MV-4-11 (cell line): Measurements from ENCODE around the gene BRD2.

Source experiments
- DNase-seq: peaks from one replicate; lab custom pipeline; 2025; lab: John Stamatoyannopoulos, UW

Gene BRD2

GRCh38 chr6:32949113-32949512 is 19.3 kb upstream of the BRD2 start:
- no peak for DNase-seq

- DNase-seq = no peak
Observed at GRCh38 chr6:32950010-32950409, 18.4 kb upstream of the BRD2 start.

GRCh38 chr6:32950449-32950848 is 17.9 kb upstream of the BRD2 start:
- DNase-seq = no peak

- DNase-seq = peak; percentile 98
Observed at GRCh38 chr6:32952817-32953739, 15.3 kb upstream of the BRD2 start, which contains the start of gene HLA-DMA. Gene HLA-DMA (minus strand): TSS chr6:32953097. CDS start chr6:32953036, 61 bp downstream.

- DNase-seq = no peak
Observed at GRCh38 chr6:32953775-32954174, 14.6 kb upstream of the BRD2 start.

GRCh38 chr6:32954267-32954666 is 14.1 kb upstream of the BRD2 start:
- no peak for DNase-seq

- no peak for DNase-seq
Observed at GRCh38 chr6:32954986-32955802, 13.2 kb upstream of the BRD2 start.

GRCh38 chr6:32956176-32956575 is 12.2 kb upstream of the BRD2 start:
- no peak for DNase-seq

GRCh38 chr6:32960563-32960962 is 7.8 kb upstream of the BRD2 start:
- DNase-seq = no peak

- no peak for DNase-seq
Observed at GRCh38 chr6:32962213-32962826, 6.1 kb upstream of the BRD2 start.

- DNase-seq = peak; percentile 43
Observed at GRCh38 chr6:32963866-32964265, 4.5 kb upstream of the BRD2 start.

GRCh38 chr6:32964776-32965175 is 3.6 kb upstream of the BRD2 start:
- no peak for DNase-seq

GRCh38 chr6:32967151-32968091 is 973 bp upstream of the BRD2 start:
- peak; percentile 74 for DNase-seq

- peak; percentile 75 for DNase-seq
Observed at GRCh38 chr6:32968867-32969684, 682 bp downstream of the BRD2 start.

GRCh38 chr6:32969685-32970412 is 1.5 kb downstream of the BRD2 start:
- peak; percentile 79 for DNase-seq

GRCh38 chr6:32970413-32971241 is 2.2 kb downstream of the BRD2 start:
- peak; percentile 77 for DNase-seq

- DNase-seq = no peak
Observed at GRCh38 chr6:32971242-32971580, 2.8 kb downstream of the BRD2 start.

- DNase-seq = peak; percentile 100
Observed at GRCh38 chr6:32971581-32972352, 3.4 kb downstream of the BRD2 start.
